HG03159 (cell line): ENCODE data around the gene SPATA13.
"Not testable (repeated sequence)": the region's sequence is repeated elsewhere in the genome, so short reads cannot be mapped to it uniquely, and the experiment has no call there.

ENCODE experiments used
- ATAC-seq: cut with Tn5 transposase; IDR thresholded peaks from one replicate; pipeline ENCODE4 v1.9.1; 2021; ENCODE audit warnings: mild to moderate bottlenecking, moderate library complexity; ENCODE audit not compliant: unreplicated experiment

SPATA13 gene

DNA sequence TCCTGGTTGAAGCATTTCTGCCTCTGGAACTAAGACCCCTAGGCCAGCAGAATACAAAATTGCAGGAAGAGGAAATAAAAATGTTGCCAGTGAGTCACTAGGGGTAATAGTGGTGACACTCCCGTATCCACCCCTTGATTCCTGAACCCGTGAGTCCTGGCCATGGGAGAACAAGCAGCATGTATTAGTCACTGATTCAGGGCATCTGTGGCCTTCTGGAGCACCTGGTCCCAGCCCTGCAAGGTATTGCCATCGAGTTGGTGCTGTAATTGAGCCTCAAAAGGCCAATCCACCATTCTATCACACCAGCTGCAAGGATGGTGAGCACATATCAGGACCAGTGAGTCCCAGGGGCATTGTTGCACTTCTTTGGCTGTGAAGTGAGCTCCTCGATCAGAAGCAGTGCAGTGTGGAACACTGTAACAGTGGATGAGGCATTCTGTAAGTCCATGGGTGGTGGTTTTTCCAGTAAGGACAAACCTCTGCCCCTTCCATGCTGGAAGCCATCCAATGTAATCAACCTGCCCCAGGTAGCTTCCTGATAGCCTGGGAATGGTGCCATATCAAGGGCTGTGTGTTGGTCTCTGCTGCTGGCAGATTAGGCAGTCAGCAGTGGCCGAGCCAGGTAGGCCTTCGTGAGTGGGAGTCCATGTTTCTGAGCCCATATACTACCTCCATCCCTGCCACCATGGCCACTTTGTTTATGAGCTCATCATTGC, 188.4 kb downstream of the SPATA13 start:
- ATAC-seq: no peak

DNA sequence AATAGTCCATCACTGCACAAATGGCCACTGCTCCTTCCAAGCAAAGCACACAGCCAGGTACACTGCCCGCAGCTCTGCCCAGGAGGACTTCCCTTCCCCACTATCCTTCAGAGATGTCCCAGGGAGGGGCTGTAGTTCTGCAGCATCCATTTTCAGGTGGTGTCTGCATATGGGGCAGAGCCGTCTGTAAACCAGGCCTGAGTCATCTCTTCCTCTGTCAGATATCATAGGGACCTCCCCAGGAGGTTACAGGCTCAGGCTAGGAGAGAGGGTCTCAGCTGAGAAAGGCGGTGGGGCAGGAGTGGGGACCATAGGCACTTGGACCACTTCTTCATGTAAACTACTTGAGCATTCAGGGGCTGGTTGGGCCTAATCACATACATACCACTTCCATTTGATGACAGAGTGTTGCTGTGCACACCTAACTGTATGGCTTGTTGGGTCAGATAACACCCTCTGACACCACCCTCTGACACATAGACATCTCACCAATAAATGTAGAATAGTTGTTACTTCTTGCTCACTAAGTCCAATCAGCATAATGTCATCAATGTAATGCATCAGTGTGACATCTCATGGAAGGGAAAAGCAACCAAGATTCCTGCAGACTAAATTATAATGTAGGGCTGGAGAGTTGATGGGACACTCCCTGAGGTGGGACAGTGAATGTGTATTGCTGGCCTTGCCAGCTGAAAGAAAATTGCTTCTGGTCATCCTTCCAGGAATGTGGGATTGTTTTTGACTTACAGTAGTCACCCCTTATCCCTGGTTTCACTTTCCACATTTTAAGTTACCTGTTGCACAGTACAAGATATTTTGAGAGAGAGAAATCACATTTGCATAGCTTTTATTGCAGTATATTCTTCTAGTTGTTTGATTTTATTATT, 189.5 kb downstream of the SPATA13 start:
- ATAC-seq: not testable (repeated sequence)

DNA sequence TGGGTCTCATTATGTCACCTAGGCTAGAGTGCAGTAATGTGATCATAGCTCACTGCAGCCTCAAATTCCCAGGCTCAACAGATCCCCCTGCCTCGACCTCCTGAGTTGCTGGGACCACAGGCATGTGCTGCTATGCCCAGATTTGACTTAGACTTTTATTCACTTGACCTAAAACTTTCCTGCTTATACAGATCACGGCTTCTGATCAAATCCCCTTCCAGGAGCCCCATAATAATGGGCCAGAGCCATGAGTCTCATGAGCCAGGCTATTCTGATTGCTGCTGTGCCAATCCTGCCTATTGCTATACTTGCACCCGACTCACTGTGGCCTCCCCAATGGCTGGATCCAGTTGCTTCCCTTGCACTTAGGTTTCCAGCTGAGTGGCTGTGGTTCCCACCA, 190.9 kb downstream of the SPATA13 start:
- no peak for ATAC-seq

DNA sequence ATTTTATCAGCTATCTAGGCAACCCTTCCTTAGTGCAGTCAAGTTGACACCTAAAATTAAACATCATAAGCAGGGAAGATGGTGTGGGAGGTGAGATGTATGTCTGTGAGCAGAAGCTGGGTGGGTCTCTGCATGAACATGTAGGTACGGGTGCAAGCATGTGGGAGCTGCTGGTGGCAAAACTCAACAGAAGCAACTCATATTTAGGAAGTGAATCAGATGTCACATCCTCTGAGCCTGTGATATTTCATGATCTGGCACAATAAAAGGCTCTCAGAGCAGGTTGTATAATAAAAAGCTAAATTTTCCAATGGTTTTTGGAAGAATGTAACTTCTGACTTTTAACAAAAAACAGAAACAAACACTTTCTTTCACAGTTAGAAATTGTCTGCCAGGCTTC, 193.2 kb downstream of the SPATA13 start:
- ATAC-seq: no peak

DNA sequence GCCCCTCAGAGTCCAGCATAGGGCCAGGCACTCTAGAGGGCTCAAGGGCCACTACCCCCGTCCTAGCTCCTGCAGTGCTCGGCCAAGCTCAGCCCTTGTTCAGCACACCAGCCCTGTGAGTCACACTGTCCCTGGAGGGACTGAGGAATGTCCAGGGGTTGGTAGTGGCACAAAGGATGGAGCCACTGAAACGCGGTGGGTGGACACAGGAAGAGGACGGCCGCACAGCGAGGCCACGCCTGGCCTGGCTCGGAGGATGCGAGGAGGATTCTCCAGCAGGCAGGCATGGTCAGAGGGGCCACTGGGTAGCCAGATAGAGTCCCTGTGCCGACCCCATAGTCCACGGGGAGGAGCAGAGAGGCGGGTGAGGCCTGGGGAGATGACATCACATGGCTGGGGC, 194.6 kb downstream of the SPATA13 start:
- ATAC-seq: no peak

DNA sequence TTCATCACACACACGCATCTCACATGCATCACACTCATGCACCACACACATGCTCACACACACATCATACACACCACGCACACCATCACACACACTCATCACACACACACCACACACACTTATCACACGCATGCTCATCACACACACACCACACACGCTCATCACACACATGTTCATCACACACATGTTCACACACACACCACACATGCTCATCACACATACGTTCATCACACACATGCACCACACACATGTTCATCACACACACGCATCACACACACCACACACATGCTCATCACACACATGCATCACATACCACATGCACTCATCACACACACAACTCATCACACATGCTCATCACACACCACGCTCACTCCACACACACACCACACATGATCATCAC, 195.8 kb downstream of the SPATA13 start:
- ATAC-seq: no peak
